Endothelial cell of umbilical vein (primary cell): Measurements from ENCODE around the gene GRPEL1. TPM values are rescaled to one million over a fixed set of nuclear protein-coding genes. Genes with fewer than 3 reads are reported as not detected.

Experiments used
- BruUV-seq: library from RNA; stranded (reverse); fragments of 400-500 nt; replicated peaks from 2 replicates; lab custom pipeline; 2021; lab: Mats Ljungman, UMichigan
- CTCF ChIA-PET: fragments of 300-600, 350-600 bp; sonication (Branson Sonifier 250); formaldehyde crosslinking; loops from one replicate; lab custom pipeline; 2021; ENCODE audit warnings: antibody characterized with exemption, inconsistent platforms; lab: Charles Lee
- POLR2A ChIA-PET: fragments of 300-600, 350-600 bp; sonication (Branson Sonifier 250); formaldehyde crosslinking; loops from one replicate; lab custom pipeline; 2021; ENCODE audit warnings: antibody characterized with exemption, inconsistent platforms; lab: Charles Lee
- DNase-seq: peaks from one replicate; pipeline ENCODE4 v3.0.0-alpha.2; 2011; ENCODE audit warnings: low read depth, low spot score
- FAIRE-seq: peaks from 2 replicates; lab custom pipeline; 2011; peaks lifted over from hg19 to GRCh38; lab: Jason Lieb, UNC
- H2AFZ ChIP-seq: 2 replicates; pipeline ENCODE4 v1.6.0; 2012; ENCODE audit warnings: low read depth, low read length, control low read depth, inconsistent platforms
- H3K27ac ChIP-seq: 2 replicates; pipeline ENCODE4 v1.5.1; 2011; ENCODE audit warnings: low read depth, mild to moderate bottlenecking, control low read depth, low read length, moderate library complexity; ENCODE audit not compliant: insufficient read depth
- H3K27me3 ChIP-seq, 2 experiments: 2 replicates each; pipeline versions ENCODE4 v1.6.0 to v1.6.1; 2011; ENCODE audit warnings: low read length in 2 of 2, mixed read lengths in 1 of 2; ENCODE audit not compliant: control insufficient read depth in 2 of 2, insufficient read depth in 2 of 2
- H3K36me3 ChIP-seq, 2 experiments: 2 replicates in 1 of 2; 3 replicates in 1 of 2; pipeline ENCODE4 v1.5.1; 2011; ENCODE audit warnings: low read length in 2 of 2, mild to moderate bottlenecking in 1 of 2, moderate library complexity in 1 of 2; ENCODE audit not compliant: control insufficient read depth in 2 of 2, insufficient read depth in 2 of 2; ENCODE audit errors: extremely low read depth in 1 of 2
- H3K4me1 ChIP-seq: 3 replicates; pipeline ENCODE4 v1.5.1; 2011; ENCODE audit warnings: mild to moderate bottlenecking, low read length; ENCODE audit not compliant: control insufficient read depth, insufficient read depth; ENCODE audit errors: extremely low read depth
- H3K4me2 ChIP-seq: 2 replicates; pipeline ENCODE4 v1.6.1; 2011; ENCODE audit warnings: low read length, control low read depth, mixed read lengths; ENCODE audit not compliant: insufficient read depth
- H3K4me3 ChIP-seq, 3 experiments: fragments of 200-600 bp in 1 of 3; sonication (generic), shearing (Covaris generic) in 1 of 3; replicated peaks in 1 of 3; 2 replicates each; pipeline ENCODE4 v1.5.1; 2011 to 2016; ENCODE audit warnings: control low read depth in 3 of 3, low read length in 3 of 3, mild to moderate bottlenecking in 2 of 3, inconsistent platforms in 1 of 3, low read depth in 1 of 3, moderate library complexity in 1 of 3; ENCODE audit not compliant: insufficient read depth in 1 of 3
- H3K79me2 ChIP-seq: 2 replicates; pipeline ENCODE4 v1.6.0; 2012; ENCODE audit warnings: low read length, inconsistent platforms; ENCODE audit not compliant: control insufficient read depth, insufficient read depth
- H3K9ac ChIP-seq: replicated peaks from 2 replicates; pipeline ENCODE3; 2011; ENCODE audit warnings: low read length, control low read depth; ENCODE audit not compliant: insufficient read depth; ENCODE audit errors: extremely low read depth
- H3K9me1 ChIP-seq: replicated peaks from 3 replicates; pipeline ENCODE4 v1.6.0; 2011; ENCODE audit warnings: mild to moderate bottlenecking, low read length; ENCODE audit not compliant: control insufficient read depth, insufficient read depth; ENCODE audit errors: extremely low read depth
- H3K9me3 ChIP-seq: replicated peaks from 2 replicates; pipeline ENCODE4 v1.5.1; 2012; ENCODE audit warnings: low read length, inconsistent platforms; ENCODE audit not compliant: control insufficient read depth, insufficient read depth
- H4K20me1 ChIP-seq: replicated peaks from 2 replicates; pipeline ENCODE3; 2011; ENCODE audit warnings: mild to moderate bottlenecking, low read length; ENCODE audit not compliant: control insufficient read depth, insufficient read depth; ENCODE audit errors: extremely low read depth
- CTCF ChIP-seq, 2 donors: IDR thresholded peaks; 1 replicate in 1 of 2; 2 replicates in 1 of 2; pipeline ENCODE4 v1.5.1; 2011; ENCODE audit warnings: low read length in 2 of 2, mild to moderate bottlenecking in 2 of 2, moderate library complexity in 2 of 2, control low read depth in 1 of 2, inconsistent platforms in 1 of 2, low read depth in 1 of 2; ENCODE audit not compliant: insufficient read depth in 1 of 2; ENCODE audit errors: extremely low read depth in 1 of 2
- EZH2 ChIP-seq: IDR thresholded peaks from 2 replicates; pipeline ENCODE4 v1.6.1; 2012; ENCODE audit warnings: borderline replicate concordance, low read depth, mild to moderate bottlenecking, moderate library complexity, low read length, inconsistent platforms; ENCODE audit not compliant: severe bottlenecking
- FOS ChIP-seq: IDR thresholded peaks from 2 replicates; pipeline ENCODE4 v1.6.1; 2011; ENCODE audit warnings: mild to moderate bottlenecking, low read length, moderate library complexity, borderline replicate concordance; ENCODE audit not compliant: insufficient read depth
- GATA2 ChIP-seq: IDR thresholded peaks from 2 replicates; pipeline ENCODE4 v1.7.0; 2011; ENCODE audit warnings: low read depth, mild to moderate bottlenecking, moderate library complexity, mixed read lengths, low read length; ENCODE audit not compliant: insufficient read length, insufficient read depth
- JUN ChIP-seq: IDR thresholded peaks from 2 replicates; pipeline ENCODE4 v1.6.1; 2011; ENCODE audit warnings: borderline replicate concordance, low read depth; ENCODE audit not compliant: insufficient read length, insufficient read depth
- MYC ChIP-seq: IDR thresholded peaks from one replicate; pipeline ENCODE4 v1.6.1; 2011; ENCODE audit warnings: mild to moderate bottlenecking, low read depth, low read length
- POLR2A ChIP-seq: IDR thresholded peaks from 2 replicates; pipeline ENCODE4 v1.6.1; 2012; ENCODE audit warnings: low read depth, mild to moderate bottlenecking, control low read depth, low read length
- POLR2AphosphoS5 ChIP-seq: IDR thresholded peaks from 2 replicates; pipeline ENCODE4 v1.6.1; 2012; ENCODE audit warnings: low read depth, mild to moderate bottlenecking, control low read depth, low read length, moderate library complexity; ENCODE audit not compliant: insufficient read depth
- dilution Hi-C: fragments of 300-500 bp; cut with MboI; formaldehyde crosslinking; loops from one replicate; pipeline ENCODE4 v1.15.0; 2019; ENCODE audit warnings: low sequenced_read_pairs; ENCODE audit not compliant: extremely low pct_ligation_motif_present
- intact Hi-C: fragments of 100-400 bp; cut with micrococcal nuclease; formaldehyde crosslinking; loops from one replicate; pipeline ENCODE4 v1.10.0; 2022
- polyA plus RNA-seq, 4 experiments: library from polyadenylated mRNA; depleted of rRNA in 3 of 4; stranded (reverse) in 3 of 4; unstranded in 1 of 4; fragments of >200 nt; gene quantifications; 2 replicates each; pipeline versions ENCODE4 v1.2.1 to v1.2.3, GENCODE V29; 2011 to 2012; ENCODE audit warnings: missing spikeins in 1 of 4
- total RNA-seq: library from RNA; stranded (reverse); gene quantifications from 2 replicates; pipeline ENCODE4 v1.2.3, GENCODE V29; 2021
- TF ChIP-seq, protein P1 (sequence below): IDR thresholded peaks from 2 replicates; pipeline ENCODE4 v1.6.1; 2011; ENCODE audit not compliant: insufficient read depth, insufficient read length

The GRPEL1 gene
- total and polyA plus RNA-seq, 2 donors (not counting 3 experiments of a cell fraction or from before 2014, with no cell fraction given): 17.3 to 42.6 TPM

DNA sequence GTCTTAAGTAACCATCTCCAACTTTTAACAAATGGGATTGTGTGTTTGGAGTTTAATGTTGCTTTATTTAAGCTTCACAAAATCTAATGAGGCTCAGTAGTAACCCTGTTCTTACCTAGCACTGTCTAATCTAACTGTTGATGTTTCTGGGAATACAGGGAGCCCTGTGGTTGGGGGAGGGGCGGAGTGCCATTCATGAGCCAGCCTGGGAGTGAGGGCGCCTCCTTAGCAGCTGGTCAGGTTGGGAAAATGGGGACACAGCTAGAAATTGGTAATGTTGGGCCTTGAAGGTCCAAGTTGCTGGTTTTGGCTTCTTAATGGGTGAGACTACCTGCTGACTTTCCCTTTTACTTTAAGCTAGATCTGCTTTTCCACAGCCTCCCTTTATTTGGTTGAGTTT lies 47.6 kb downstream of the GRPEL1 start:
- Histone ChIP-seq H3K27me3 (no peaks in the 10 kb centered on the region), H3K9me3 (no peaks in the 10 kb centered on the region), H3K36me3 (peaks cover 0 to 15% of the 10 kb centered on the region in 2 experiments), H3K4me1 (no peaks in the 10 kb centered on the region), H3K9me1 (no peaks in the 10 kb centered on the region), H4K20me1 (no peaks in the 10 kb centered on the region), H3K4me2 (no peak overlapping the region), H3K79me2 (no peaks in the 10 kb centered on the region), H3K27ac (no peak overlapping the region), H3K4me3 (no peak overlapping the region), H2AFZ (no peak overlapping the region), H3K9ac (no peak overlapping the region)
- CTCF ChIA-PET: interaction anchor here (1.0 kb wide), 1 partner anchor 46 kb away, joined by 3 read pairs; no protein-coding TSS in a partner anchor
- dilution Hi-C loops (loop anchor here (5.0 kb wide), 1 partner anchor 33 kb away; no protein-coding TSS in a partner anchor), intact Hi-C loops (no loop called here)
- POLR2A ChIA-PET: no interaction called here
- DNase-seq (no peak), FAIRE-seq (no peak)
- no TSS peak for BruUV-seq
- TF ChIP-seq MYC: no peak

- Histone ChIP-seq H4K20me1 (no peaks in the 10 kb centered on the region), H3K27me3 (no peaks in the 10 kb centered on the region), H3K27ac (no peak overlapping the region), H3K9me3 (no peaks in the 10 kb centered on the region), H3K9ac (no peak overlapping the region), H3K9me1 (no peaks in the 10 kb centered on the region), H3K4me3 (no peak overlapping the region), H3K79me2 (no peaks in the 10 kb centered on the region), H2AFZ (no peak overlapping the region), H3K4me1 (no peaks in the 10 kb centered on the region), H3K4me2 (no peak overlapping the region), H3K36me3 (peaks cover 0 to 19% of the 10 kb centered on the region in 2 experiments)
- no peak for DNase-seq
- BruUV-seq: no TSS peak
- no peak for FAIRE-seq
- POLR2A ChIA-PET: no interaction called here
- intact Hi-C loops (no loop called here), dilution Hi-C loops (no loop called here)
- CTCF ChIA-PET: interaction anchor here (1.0 kb wide), 1 partner anchor 45 kb away, joined by 3 read pairs; no protein-coding TSS in a partner anchor
- no peak for TF ChIP-seq EZH2
- TF ChIP-seq POLR2A: no peak
- TF ChIP-seq JUN: no peak
- TF ChIP-seq FOS: no peak
- TF ChIP-seq POLR2AphosphoS5: no peak
- TF ChIP-seq, protein P1, sequence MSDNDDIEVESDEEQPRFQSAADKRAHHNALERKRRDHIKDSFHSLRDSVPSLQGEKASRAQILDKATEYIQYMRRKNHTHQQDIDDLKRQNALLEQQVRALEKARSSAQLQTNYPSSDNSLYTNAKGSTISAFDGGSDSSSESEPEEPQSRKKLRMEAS: no peak
- TF ChIP-seq GATA2: no peak
- no peak for TF ChIP-seq CTCF (IDR thresholded peaks at IDR 0.05; ENCODE audit: extremely low read depth in 1 of 2, insufficient read depth in 1 of 2, low read depth in 1 of 2, low read length in 2 of 2)
- no peak for TF ChIP-seq MYC
Measured at GRCh38 chr4:7019367-7019766, 48.5 kb downstream of the GRPEL1 start.
